Hematopoietic multipotent progenitor cell treated with erythropoietin and hydrocortisone succinate and interleukin-3 and kit ligand, for 17 days (in vitro differentiated cells): Measurements from ENCODE around the gene TAC3.
"Not testable (repeated sequence)": the region's sequence is repeated elsewhere in the genome, so short reads cannot be mapped to it uniquely, and the experiment has no call there.

Experiments
- DNase-seq: peaks from one replicate; pipeline ENCODE4 v3.0.0-alpha.2; 2015; ENCODE audit warnings: low spot score

TAC3 gene

GRCh38 chr12:57016348-57016747 is at the start of gene TAC3:
Gene TAC3 (minus strand): TSS chr12:57016529. CDS start chr12:57015797, 732 bp downstream.
- DNase-seq = no peak

GRCh38 chr12:57063991-57064685 is 47.8 kb upstream of the TAC3 start:
- no peak for DNase-seq

- no peak for DNase-seq
Observed at GRCh38 chr12:57058454-57058853, 42.1 kb upstream of the TAC3 start.

GRCh38 chr12:57057067-57057751 is 40.9 kb upstream of the TAC3 start:
- no peak for DNase-seq

GRCh38 chr12:57055824-57056223 is 39.5 kb upstream of the TAC3 start:
- DNase-seq = no peak

GRCh38 chr12:57053901-57054300 is 37.6 kb upstream of the TAC3 start:
- not testable (repeated sequence) for DNase-seq

- not testable (repeated sequence) for DNase-seq
Observed at GRCh38 chr12:57053146-57053545, 36.8 kb upstream of the TAC3 start.

- DNase-seq = no peak
Observed at GRCh38 chr12:57051011-57051410, 34.7 kb upstream of the TAC3 start.

GRCh38 chr12:57049890-57050289 is 33.6 kb upstream of the TAC3 start, which contains the start of gene MYO1A:
Gene MYO1A (minus strand): TSS chr12:57050129. CDS start chr12:57048323, 1,806 bp downstream.
- no peak for DNase-seq

GRCh38 chr12:57049119-57049446 is 32.8 kb upstream of the TAC3 start:
- DNase-seq = no peak

GRCh38 chr12:57048423-57049118 is 32.2 kb upstream of the TAC3 start:
- no peak for DNase-seq

- DNase-seq = no peak
Observed at GRCh38 chr12:57047981-57048380, 31.7 kb upstream of the TAC3 start.

GRCh38 chr12:57046947-57047890 is 30.9 kb upstream of the TAC3 start:
- no peak for DNase-seq

- DNase-seq = no peak
Observed at GRCh38 chr12:57046086-57046791, 29.9 kb upstream of the TAC3 start.

- no peak for DNase-seq
Observed at GRCh38 chr12:57044889-57045288, 28.6 kb upstream of the TAC3 start.

- DNase-seq = no peak
Observed at GRCh38 chr12:57044468-57044867, 28.1 kb upstream of the TAC3 start.

GRCh38 chr12:57042695-57043094 is 26.4 kb upstream of the TAC3 start:
- DNase-seq = no peak

GRCh38 chr12:57040750-57041149 is 24.4 kb upstream of the TAC3 start:
- DNase-seq = no peak

- no peak for DNase-seq
Observed at GRCh38 chr12:57040211-57040610, 23.9 kb upstream of the TAC3 start.

GRCh38 chr12:57039016-57039798 is 22.9 kb upstream of the TAC3 start:
- DNase-seq = peak; percentile 25

- no peak for DNase-seq
Observed at GRCh38 chr12:57037264-57037663, 20.9 kb upstream of the TAC3 start.
